HS-5 (cell line): Measurements from ENCODE around the gene LRRC43.
"Not testable (repeated sequence)": the region's sequence is repeated elsewhere in the genome, so short reads cannot be mapped to it uniquely, and the experiment has no call there.

Experiments used
- DNase-seq: peaks from one replicate; pipeline ENCODE4 v3.0.0-alpha.2; 2012; ENCODE audit warnings: low read depth

Gene LRRC43

DNA sequence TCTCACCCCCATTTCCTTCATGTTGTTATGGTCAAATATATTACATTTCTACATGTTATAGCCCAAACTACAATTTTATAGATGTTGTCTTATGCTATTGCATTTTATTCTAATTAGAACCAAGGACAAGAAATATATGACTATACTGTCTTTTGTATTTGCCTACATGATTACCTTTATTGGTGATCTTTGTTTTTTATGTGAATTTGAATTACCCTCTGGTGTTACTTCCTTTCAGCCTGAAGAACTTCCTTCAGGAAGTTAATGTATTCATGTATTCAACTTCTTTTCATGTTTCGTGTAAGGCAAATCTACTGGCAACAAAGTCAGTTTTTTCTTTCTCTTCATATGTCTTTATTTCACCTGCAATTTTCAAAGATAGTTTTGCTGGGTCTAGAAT, 11.9 kb downstream of the LRRC43 start:
- no peak for DNase-seq

DNA sequence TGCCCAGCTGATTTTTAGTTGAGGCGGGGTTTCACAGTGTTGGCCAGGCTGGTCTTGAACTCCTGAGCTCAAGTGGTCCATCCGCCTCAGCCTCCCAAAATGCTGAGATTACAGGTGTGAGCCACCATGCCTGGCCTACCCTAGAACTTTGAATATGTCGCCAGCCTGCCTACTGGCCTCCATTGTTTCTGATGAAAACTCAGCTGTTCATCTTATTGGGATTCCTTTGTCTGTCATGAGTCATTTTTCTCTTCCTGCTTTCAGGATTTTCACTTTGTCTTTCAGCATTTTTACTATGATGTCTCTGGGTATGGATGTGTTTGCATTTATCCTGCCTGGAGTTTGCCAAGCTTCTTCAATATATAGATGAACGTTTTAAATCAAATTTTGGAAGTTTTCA, 12.5 kb downstream of the LRRC43 start:
- DNase-seq = no peak

DNA sequence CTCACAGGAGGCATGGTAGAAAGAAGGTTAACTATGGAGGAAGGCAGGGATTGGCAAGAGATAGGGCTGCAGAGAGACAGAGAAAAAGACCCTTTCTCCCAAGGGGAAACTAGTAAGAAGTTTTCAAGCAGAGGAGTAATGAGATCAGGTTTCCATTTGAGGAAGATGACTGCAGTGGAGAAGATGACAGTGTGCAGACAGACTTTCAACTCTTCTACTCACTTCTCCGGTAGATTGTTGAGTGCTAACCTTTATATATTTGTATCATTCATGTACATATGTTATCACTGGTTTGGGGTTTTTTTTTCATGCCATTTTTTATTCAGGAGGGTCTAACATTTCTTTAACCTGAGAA, 14.7 kb downstream of the LRRC43 start:
- no peak for DNase-seq

DNA sequence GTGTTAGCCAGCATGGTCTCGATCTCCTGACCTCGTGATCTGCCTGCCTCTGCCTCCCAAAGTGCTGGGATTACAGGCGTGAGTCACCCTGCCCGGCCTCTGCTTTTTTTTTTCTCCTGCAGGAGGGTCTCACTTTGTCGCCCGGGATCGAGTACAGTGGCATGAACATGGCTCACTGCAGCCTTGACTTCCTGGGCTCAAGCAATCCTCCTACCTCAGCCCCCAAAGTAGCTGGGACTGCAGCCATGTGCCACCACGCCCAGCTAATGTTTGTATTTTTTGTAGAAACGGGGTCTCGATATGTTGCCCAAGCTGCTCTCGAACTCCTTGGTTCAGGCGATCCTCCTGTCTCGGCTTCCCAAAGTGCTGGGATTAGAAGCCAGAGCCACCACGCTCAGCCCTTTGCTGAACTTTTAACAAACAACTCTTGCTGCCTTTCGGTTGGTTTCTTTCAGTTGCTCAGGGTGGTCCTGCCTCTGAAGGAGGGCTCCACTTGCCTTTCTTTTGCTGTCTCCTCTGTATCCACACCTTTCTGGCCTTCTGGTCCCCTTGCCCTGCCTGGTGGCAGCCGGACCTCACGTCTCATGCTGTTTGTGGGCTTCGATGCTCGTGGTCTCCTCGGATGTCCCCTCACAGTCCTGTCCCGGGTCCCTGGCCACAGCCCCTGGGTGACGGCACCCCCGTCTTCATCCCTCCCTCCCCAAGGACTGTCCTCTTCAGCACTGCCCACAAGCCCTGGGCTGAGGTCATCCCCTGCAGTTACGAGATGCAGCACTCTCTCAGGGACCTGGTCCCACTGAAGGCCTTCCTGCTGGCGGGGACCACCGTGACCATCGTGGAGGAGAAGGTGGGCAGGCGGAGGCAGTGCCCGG, 16.8 kb downstream of the LRRC43 start:
- no peak for DNase-seq

DNA sequence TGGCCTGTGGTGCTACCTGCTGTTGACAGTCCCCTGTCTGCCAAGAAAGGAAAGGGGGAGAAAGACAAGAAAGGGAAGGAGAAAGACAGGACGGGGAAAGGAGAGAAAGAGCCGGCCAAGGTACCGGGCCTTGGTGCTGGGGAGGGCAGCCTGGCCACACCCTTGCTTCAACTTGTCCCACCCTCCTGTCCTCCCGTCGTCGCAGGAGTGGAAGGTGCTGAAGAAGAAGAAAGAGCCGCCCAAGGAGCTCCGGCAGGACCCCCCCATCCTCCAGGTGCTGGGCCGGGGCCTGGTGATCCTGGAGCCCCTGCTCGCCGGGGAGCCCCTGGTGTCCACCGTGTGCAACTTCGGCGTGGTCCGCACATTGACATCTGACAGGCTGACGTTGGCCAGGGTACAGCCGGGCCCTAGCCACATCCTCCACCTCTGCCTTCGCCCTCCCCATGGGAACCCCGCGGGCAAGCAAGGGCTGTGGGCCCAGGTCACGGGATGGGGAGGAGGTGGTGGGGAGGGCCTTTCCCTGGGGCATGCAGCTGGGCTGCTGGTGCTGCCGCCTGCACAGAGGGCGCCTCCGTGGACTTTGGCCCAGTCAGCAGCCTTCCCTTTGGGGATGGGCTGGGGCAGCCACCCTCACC, 17.7 kb downstream of the LRRC43 start:
- DNase-seq = no peak

DNA sequence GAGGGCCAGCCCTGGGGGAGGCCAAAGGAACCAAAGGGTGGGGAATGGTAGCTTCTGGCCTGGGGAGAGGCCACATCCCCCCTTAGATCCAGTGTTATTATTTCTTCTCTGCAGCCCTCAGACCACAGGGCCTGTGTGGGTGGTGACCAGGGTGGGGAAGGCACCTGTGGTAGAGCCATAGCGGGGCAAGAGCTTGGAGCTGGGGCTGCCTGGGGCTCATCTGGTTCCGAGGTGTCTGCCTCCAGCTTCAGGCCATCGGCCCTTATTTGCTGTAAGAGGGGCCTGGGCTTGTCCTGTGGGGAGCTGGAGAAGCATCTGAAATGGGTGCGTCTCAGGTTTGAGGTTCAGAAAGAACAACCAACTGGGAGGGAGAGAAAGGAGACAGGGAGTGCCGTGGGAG, 18.5 kb downstream of the LRRC43 start:
- DNase-seq = no peak

DNA sequence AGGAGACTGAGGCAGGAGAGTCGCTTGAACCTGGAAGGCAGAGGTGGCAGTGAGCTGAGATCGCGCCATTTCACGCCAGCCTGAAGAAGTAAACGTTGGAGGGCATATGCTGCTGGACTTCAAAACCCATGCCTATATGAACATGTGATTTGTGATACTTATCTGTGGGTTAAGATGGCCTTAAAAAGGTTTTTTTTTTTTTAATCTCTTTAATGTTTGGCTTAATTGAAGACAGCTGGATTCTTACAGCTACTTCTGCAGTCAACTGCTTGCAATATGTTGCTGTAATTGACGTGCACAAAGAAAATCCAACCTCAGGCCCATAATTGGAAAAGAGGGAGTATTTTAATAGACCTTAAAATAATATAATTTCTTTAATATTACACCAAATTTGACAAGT, 19.1 kb downstream of the LRRC43 start:
- DNase-seq = no peak

DNA sequence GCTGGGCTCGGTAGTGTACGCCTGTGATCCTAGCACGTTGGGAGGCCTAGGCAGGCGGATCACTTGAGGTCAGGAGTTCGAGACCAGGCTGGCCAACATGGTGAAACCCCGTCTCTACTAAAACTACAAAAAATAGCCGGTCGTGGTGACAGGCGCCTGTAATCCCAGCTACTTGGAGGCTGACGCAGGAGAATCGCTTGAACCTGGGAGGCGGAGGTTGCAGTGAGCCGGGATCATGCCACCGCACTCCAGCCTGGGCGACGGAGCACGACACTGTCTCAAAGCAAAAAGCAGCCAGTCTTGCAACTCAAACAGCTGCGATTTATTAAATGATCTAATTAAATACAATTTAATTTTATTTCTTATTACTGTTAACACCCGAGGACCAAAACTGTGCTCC, 19.9 kb downstream of the LRRC43 start:
- not testable (repeated sequence) for DNase-seq

DNA sequence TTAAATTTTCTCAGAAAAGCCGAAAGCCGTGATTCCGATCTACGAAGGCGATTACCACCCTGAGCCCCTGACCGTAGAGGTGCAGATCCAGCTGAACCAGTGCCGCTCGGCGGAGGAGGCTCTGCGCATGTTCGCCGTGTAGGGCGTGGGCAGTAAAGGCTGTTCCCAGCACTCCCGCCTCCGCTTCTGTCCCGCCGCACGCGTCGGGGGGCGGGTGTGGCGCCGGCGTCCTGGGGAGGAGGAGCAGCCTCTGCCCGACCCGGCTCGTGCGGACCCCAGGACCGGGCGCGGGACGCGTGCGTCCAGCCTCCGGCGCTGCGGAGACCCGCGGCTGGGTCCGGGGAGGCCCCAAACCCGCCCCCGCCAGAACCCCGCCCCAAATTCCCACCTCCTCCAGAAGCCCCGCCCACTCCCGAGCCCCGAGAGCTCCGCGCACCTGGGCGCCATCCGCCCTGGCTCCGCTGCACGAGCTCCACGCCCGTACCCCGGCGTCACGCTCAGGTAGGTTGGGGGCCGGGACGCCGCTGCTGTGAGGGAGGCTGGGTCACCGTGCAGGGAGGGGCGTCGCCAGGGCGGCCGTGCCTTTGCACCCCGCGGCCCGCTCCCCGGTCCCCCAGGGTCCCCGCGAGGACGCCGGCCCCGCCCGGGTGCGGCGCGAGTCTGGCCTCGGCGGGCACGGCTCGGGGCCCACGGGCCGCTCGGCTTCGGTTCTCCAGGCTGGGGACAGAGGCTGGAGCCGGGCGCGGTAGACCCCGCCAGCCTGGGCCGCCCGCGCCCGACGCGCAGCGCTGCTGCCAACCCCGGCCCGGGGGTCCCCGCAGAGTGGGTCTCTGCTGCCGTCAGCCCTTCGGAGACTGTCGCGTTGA, 20.6 kb downstream of the LRRC43 start, which contains the start of gene B3GNT4:
Gene B3GNT4, plus strand, starts transcription at position 409 of the 866 bp plus-strand sequence. CDS start 910 bp downstream, outside the sequence.
- no peak for DNase-seq

DNA sequence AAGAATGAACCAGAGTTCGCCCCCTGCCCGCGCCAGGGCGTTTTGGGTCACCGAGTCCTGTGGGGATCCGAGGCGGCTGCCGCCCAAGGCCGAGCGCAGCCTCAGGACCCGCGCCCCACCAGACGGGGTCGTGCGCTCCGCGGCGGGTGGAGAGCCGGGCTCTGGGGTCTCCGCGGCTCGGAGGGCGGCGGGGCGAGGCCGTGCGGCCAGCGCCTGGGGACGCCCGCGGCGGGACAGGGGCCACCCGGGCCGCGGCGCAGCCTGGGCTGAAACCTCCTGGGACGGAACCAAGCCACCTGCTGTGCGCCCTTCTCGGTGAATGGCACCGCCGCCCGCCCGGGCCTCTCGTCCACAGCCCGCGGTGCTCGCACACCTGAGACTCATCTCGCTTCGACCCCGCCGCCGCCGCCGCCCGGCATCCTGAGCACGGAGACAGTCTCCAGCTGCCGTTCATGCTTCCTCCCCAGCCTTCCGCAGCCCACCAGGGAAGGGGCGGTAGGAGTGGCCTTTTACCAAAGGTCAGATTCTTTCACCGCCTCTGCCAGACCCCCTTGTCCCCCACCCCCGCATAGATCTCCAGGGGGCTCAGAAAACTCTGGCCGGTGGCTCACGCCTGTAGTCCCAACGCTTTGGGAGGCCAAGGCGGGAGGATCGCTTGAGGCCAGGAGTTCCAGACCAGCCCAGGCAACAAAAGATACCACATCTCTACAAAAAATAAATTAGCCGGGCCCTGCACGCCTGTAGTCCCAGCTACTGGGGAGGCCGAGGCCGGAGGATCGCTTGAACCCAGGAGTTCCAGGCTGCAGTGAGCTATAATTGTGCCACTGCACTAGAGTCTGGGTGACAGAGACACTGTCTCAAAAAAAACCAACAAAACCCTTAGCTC, 21.5 kb downstream of the LRRC43 start:
- no peak for DNase-seq

DNA sequence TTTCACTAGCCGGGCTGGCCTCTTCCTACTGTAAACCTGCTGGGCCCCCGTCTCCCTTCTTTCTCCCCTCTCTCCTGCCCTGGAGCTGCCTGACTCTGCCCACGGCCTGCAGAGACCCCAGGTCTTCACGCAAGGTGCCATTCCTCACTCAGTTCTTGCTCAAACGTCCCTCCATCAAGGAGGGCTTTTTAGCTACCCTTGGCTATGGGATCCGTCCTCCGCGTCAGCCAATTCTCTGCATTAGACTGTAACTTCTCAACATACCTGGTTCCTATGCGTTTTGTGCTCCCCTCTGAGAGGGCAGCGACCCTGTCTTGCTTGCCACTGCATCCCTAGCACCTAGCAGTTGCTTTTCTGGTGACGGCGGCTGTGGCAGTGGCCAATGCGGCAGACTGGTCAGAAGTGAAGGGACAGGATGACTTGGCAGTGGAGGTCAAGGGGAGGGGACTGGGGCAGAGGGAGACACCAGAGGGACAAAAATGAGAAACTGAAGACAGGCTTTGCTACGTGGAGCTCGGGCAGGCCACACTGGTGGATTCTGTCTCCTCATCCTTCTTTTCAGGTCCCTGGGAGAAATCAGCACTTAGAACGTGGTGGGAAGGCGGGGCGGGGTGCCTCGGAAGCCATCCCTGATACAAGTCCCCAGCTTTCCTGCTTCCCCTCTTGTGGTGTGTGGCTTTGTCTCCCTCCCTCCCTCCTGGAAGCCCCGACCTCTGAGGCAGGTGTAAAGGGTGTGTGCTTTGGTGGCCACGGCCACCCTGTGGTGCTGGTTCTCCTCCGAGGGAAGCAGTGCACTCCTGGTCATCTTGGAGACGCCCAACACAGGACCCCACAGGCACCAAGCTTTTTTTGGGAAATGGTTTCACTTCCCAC, 22.4 kb downstream of the LRRC43 start:
- DNase-seq = no peak

DNA sequence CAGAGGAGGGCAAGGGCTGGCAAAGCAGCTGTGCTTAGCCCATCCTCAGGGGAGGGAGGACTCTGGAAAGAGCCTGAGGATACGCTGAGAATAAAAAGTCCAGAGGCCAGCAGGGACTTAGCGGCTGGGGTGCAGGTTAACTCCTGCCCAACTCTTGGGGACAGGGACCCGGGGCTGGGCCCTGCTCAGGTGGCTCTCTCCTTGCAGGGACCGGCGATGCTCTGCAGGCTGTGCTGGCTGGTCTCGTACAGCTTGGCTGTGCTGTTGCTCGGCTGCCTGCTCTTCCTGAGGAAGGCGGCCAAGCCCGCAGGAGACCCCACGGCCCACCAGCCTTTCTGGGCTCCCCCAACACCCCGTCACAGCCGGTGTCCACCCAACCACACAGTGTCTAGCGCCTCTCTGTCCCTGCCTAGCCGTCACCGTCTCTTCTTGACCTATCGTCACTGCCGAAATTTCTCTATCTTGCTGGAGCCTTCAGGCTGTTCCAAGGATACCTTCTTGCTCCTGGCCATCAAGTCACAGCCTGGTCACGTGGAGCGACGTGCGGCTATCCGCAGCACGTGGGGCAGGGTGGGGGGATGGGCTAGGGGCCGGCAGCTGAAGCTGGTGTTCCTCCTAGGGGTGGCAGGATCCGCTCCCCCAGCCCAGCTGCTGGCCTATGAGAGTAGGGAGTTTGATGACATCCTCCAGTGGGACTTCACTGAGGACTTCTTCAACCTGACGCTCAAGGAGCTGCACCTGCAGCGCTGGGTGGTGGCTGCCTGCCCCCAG, 23.4 kb downstream of the LRRC43 start:
- no peak for DNase-seq

DNA sequence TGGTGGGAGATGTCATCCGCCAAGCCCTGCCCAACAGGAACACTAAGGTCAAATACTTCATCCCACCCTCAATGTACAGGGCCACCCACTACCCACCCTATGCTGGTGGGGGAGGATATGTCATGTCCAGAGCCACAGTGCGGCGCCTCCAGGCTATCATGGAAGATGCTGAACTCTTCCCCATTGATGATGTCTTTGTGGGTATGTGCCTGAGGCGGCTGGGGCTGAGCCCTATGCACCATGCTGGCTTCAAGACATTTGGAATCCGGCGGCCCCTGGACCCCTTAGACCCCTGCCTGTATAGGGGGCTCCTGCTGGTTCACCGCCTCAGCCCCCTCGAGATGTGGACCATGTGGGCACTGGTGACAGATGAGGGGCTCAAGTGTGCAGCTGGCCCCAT, 24.1 kb downstream of the LRRC43 start:
- no peak for DNase-seq

DNA sequence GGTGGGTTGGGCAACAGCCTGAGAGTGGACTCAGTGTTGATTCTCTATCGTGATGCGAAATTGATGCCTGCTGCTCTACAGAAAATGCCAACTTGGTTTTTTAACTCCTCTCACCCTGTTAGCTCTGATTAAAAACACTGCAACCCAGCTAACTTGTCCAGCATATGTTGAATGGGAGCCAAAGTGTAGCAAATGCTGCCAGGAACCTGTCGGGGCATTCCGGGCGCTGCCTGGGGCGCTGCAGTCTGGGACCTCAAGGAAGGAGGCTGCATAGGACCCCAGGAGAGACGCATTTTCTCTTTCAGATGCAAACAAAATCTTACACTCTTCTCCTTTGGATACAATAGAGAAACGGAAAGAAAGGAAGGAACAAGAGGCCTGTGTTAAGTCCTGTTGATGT, 24.5 kb downstream of the LRRC43 start:
- no peak for DNase-seq

DNA sequence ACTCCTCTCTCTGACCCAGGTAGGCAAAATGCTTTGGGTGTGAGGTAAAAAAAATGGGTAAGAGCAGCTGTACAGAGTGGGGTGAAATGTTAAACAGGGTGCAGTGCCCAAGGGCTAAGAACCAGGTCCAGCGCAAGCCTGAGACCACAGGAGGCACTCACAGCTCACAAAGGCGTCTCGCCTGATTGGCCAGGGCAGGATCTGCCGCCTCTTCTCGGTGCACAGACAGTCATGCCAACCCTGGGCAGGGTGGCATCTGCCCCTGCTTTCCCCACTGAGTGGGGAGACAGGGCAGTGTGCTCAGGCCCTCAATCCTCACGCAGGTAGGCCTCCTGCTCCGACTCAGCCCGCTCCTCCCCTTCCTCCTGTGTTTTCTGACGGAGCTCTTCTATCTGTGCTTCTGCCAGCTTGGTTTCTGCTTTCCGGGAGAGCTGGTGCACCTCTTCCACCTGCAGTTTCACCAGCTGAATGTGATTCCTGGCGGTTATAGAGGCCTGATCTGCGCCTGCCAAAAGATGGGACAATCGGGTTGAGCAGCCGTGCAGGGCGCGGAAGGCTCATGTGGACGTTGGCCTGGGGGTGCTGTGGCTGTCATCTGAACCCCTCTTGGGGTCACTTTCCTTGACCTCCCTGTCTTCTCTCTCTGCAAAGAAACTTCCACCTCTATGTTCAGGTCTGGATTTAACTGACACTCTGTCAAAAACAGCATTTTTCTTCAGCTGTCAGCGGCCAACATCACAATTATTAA, 25.3 kb downstream of the LRRC43 start:
- no peak for DNase-seq

DNA sequence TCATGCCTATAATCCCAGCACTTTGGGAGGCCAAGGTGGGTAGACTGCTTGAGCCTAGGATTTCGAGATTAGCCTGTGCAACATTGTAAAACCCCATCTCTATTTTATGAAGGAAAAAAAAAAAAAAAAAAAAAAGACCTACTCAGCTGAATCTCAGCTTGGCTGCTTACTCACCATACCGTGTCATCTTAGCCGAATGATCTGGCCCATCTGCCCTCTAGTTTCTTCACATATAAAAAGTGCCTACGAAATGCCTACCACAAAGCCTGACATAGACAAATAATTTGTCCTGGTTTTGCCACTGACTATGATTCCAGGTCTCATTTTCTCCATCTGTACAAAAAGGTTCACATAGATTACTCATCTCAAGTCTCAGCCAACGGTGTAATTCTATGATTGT, 32.8 kb downstream of the LRRC43 start:
- no peak for DNase-seq

DNA sequence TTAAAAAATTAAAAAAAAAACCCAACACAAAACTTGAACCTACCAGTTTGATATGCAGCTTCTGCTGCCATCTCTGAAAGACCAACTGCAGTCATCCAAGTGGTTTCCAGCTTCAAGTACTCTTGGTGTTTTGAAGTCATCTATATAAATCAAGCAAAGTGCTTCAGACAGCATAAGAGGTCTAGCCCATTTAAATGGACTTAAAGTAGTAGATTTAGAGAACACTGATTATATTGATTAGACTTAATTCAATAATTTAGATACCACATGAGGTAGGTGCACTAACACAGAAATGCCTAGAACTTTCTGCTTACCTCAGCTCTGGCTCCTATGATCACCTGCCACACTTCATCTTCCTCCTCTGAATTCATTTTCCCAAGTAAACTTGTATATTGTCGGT, 33.5 kb downstream of the LRRC43 start:
- DNase-seq = no peak

DNA sequence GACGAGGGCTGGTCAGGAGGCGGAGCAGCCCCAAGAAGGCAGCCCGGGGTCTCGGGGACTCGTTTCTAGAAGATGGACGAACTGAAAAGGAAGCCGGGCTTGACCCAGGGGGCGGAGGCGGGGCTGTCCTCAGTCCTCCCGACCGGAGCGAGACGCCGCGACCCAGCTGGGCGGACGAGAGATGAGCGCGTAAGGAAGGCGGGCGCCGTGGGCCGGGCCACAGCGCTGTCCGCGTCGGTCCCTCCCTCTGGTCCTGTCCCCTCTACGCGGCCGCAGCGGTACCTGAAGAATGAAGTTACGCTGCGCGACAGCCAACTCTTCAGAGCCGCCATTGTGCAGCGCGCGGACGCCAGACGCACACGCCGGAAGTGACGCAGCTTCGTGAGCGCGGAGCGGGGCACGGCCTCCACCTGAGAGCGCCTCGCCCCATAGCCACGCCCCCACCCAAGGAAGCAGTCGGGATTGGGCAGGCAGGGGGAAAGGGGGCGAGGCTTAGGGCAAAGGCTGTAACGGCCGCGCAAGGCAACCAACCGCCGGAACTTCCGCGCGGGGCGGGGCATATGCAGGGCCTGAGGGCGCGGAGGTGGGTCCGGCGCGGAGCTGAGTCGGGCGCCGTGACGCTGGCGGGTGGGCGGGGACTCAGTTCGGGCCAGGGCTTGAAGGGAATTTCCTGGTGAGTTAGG, 42.9 kb downstream of the LRRC43 start, which contains the start of gene DIABLO:
Gene DIABLO, minus strand, starts transcription at position 370 of the 683 bp plus-strand sequence. Its CDS starts 38 bp downstream, at position 332.
- peak; percentile 91 for DNase-seq
